ENCODE results near the gene MUC21. TPM values are rescaled to one million over a fixed set of nuclear protein-coding genes. Genes with fewer than 3 reads are reported as not detected.

MUC21 gene
- total RNA-seq, 1 experiment from 2014 or later: not detected

DNA sequence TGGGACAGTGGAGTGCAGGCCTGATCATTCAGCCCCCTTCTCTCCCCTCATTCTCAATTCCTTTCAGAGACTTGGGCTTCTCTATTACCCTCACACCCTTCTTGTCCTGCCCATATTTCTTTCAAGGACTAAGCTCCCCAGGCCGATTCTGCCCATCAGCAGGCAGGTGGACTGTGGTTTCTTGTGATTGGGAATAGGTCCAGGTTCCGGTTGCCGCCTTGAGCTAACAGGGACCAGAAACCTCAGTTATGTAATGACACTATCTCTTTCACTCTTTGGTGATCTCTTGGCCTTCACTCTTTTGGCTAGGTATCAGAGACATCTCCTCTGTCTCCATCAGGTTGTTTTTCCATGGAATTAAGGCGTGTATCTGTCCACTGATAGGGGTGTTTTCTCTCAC, 36.3 kb upstream of the MUC21 start:
- Mint-ChIP-seq H3K27ac (ENCODE audit: unreplicated experiment) (no peak overlapping the region), H3K4me1 (ENCODE audit: low read depth, unreplicated experiment) (peaks cover 10% of the 10 kb centered on the region), H3K36me3 (ENCODE audit: insufficient read depth, unreplicated experiment) (no peaks in the 10 kb centered on the region), H3K9me3 (ENCODE audit: unreplicated experiment) (peaks cover 25% of the 10 kb centered on the region), H3K4me3 (ENCODE audit: unreplicated experiment) (no peak overlapping the region), H3K27me3 (ENCODE audit: insufficient read depth, unreplicated experiment) (no peaks in the 10 kb centered on the region)
- ChIA-PET CTCF (no interaction called here), POLR2A (no interaction called here)
- Histone ChIP-seq H3K9me3 (no peaks in the 10 kb centered on the region), H3K27me3 (replicated peaks; ENCODE audit: control insufficient read depth, insufficient read depth, low read length) (no peaks in the 10 kb centered on the region), H3K36me3 (ENCODE audit: control insufficient read depth, insufficient read depth, low read length) (no peaks in the 10 kb centered on the region), H3K4me1 (peaks cover 9% of the 10 kb centered on the region), H3K4me3 (ENCODE audit: low read depth, low read length) (no peak overlapping the region)
- intact Hi-C loops (cut with micrococcal nuclease; ENCODE audit: unreplicated experiment): no loop called here
- TF ChIP-seq, protein P1, sequence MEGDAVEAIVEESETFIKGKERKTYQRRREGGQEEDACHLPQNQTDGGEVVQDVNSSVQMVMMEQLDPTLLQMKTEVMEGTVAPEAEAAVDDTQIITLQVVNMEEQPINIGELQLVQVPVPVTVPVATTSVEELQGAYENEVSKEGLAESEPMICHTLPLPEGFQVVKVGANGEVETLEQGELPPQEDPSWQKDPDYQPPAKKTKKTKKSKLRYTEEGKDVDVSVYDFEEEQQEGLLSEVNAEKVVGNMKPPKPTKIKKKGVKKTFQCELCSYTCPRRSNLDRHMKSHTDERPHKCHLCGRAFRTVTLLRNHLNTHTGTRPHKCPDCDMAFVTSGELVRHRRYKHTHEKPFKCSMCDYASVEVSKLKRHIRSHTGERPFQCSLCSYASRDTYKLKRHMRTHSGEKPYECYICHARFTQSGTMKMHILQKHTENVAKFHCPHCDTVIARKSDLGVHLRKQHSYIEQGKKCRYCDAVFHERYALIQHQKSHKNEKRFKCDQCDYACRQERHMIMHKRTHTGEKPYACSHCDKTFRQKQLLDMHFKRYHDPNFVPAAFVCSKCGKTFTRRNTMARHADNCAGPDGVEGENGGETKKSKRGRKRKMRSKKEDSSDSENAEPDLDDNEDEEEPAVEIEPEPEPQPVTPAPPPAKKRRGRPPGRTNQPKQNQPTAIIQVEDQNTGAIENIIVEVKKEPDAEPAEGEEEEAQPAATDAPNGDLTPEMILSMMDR (IDR thresholded peaks at IDR 0.05; ENCODE audit: insufficient read depth in 1 of 2, low read depth in 1 of 2, low read length in 1 of 2, severe bottlenecking in 1 of 2, unreplicated experiment in 1 of 2): no peak
- no peak for DNase-seq
- BruUV-seq (replicated peaks): no TSS peak

DNA sequence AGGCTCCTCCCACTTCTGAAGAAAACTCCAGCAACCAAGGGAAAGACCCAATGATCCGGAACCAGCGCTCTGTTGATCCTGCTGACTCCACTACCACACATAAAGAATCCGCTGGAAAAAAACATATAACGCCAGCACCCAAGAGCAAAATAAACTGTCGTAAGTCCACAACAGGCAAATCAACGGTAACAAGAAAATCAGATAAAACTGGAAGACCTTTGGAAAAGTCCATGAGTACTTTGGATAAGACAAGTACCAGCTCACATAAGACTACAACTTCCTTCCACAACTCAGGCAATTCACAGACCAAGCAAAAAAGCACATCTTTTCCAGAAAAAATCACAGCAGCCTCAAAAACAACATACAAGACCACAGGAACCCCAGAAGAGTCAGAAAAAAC, 34.7 kb upstream of the MUC21 start:
- ChIA-PET CTCF (no interaction called here), POLR2A (no interaction called here)
- H3K27me3 Mint-ChIP-seq (ENCODE audit: insufficient read depth, unreplicated experiment): no peaks in the 10 kb centered on the region
- Histone ChIP-seq H3K9me3 (no peaks in the 10 kb centered on the region), H3K36me3 (ENCODE audit: control insufficient read depth, insufficient read depth, low read length) (no peaks in the 10 kb centered on the region), H3K27me3 (replicated peaks; ENCODE audit: control insufficient read depth, insufficient read depth, low read length) (no peaks in the 10 kb centered on the region), H3K4me1 (no peaks in the 10 kb centered on the region), H3K4me3 (ENCODE audit: low read depth, low read length) (no peak overlapping the region)
- TF ChIP-seq, protein P1 (IDR thresholded peaks at IDR 0.05; ENCODE audit: insufficient read depth in 1 of 2, low read depth in 1 of 2, low read length in 1 of 2, severe bottlenecking in 1 of 2, unreplicated experiment in 1 of 2): no peak
- H3K4me1 Mint-ChIP-seq (ENCODE audit: low read depth, unreplicated experiment): no peaks in the 10 kb centered on the region
- intact Hi-C loops (cut with micrococcal nuclease; ENCODE audit: unreplicated experiment): no loop called here
- no TSS peak for BruUV-seq (replicated peaks)
- no peak overlapping the region for H3K27ac Mint-ChIP-seq (ENCODE audit: unreplicated experiment)
- peaks cover 31% of the 10 kb centered on the region for H3K9me3 Mint-ChIP-seq (ENCODE audit: unreplicated experiment)
- H3K4me3 Mint-ChIP-seq (ENCODE audit: unreplicated experiment): no peak overlapping the region
- no peak for DNase-seq
- H3K36me3 Mint-ChIP-seq (ENCODE audit: insufficient read depth, unreplicated experiment): no peaks in the 10 kb centered on the region

DNA sequence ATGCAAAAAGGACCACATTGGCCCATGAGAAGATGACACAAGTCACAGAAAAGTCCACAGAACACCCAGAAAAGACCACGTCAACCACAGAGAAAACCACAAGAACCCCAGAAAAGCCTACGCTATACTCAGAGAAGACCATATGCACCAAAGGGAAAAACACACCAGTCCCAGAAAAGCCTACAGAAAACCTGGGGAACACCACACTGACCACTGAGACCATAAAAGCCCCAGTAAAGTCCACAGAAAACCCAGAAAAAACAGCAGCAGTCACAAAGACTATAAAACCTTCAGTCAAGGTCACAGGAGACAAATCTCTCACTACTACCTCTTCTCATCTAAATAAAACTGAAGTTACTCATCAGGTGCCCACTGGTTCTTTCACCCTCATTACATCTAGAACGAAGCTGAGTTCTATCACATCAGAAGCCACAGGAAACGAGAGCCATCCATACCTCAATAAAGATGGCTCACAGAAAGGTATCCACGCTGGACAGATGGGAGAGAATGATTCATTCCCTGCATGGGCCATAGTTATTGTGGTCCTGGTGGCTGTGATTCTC, 31.5 kb upstream of the MUC21 start:
- Mint-ChIP-seq H3K9me3 (ENCODE audit: unreplicated experiment) (peaks cover 31% of the 10 kb centered on the region), H3K36me3 (ENCODE audit: insufficient read depth, unreplicated experiment) (no peaks in the 10 kb centered on the region), H3K27ac (ENCODE audit: unreplicated experiment) (no peak overlapping the region), H3K4me1 (ENCODE audit: low read depth, unreplicated experiment) (no peaks in the 10 kb centered on the region), H3K27me3 (ENCODE audit: insufficient read depth, unreplicated experiment) (no peaks in the 10 kb centered on the region), H3K4me3 (ENCODE audit: unreplicated experiment) (no peak overlapping the region)
- Histone ChIP-seq H3K4me3 (ENCODE audit: low read depth, low read length) (no peak overlapping the region), H3K27me3 (replicated peaks; ENCODE audit: control insufficient read depth, insufficient read depth, low read length) (no peaks in the 10 kb centered on the region), H3K9me3 (no peaks in the 10 kb centered on the region), H3K36me3 (ENCODE audit: control insufficient read depth, insufficient read depth, low read length) (no peaks in the 10 kb centered on the region), H3K4me1 (0 out of 2 replicates have a peak, but pooled peaks cover 4% of the 10 kb centered on the region)
- intact Hi-C loops (cut with micrococcal nuclease; ENCODE audit: unreplicated experiment): no loop called here
- no TSS peak for BruUV-seq (replicated peaks)
- POLR2A ChIA-PET: no interaction called here
- no peak for DNase-seq
- CTCF ChIA-PET: no interaction called here
- TF ChIP-seq, protein P1 (IDR thresholded peaks at IDR 0.05; ENCODE audit: insufficient read depth in 1 of 2, low read depth in 1 of 2, low read length in 1 of 2, severe bottlenecking in 1 of 2, unreplicated experiment in 1 of 2): no peak

All from Caco-2 (cell line).